WTC11 (cell line): Measurements from ENCODE around the gene XPNPEP1. TPM values are rescaled to one million over a fixed set of nuclear protein-coding genes. Genes with fewer than 3 reads are reported as not detected.

ENCODE experiments used
- ATAC-seq: fragments of 200-7000 bp; cut with Tn5 transposase; 2 replicates; pipeline ENCODE4 v1.10.0; 2021; ENCODE audit warnings: mild to moderate bottlenecking, moderate library complexity
- CTCF ChIA-PET: fragments of 300-600 bp; sonication (Branson Sonifier 250); formaldehyde crosslinking; loops from one replicate; lab custom pipeline; 2021; ENCODE audit warnings: antibody characterized with exemption; lab: Charles Lee
- POLR2A ChIA-PET: fragments of 350-600 bp; sonication (Branson Sonifier 250); formaldehyde crosslinking; loops from one replicate; lab custom pipeline; 2021; ENCODE audit warnings: antibody characterized with exemption; lab: Charles Lee
- DNase-seq: peaks from one replicate; pipeline ENCODE4 v3.0.0; 2021; ENCODE audit warnings: low spot score
- H3K27ac Mint-ChIP-seq: 2 replicates; pipeline ENCODE4 v1.8.0; 2021; ENCODE audit warnings: mixed read lengths
- H3K27me3 Mint-ChIP-seq: 2 replicates; pipeline ENCODE4 v1.8.0; 2021; ENCODE audit warnings: low read depth, mild to moderate bottlenecking, moderate library complexity, mixed read lengths
- H3K36me3 Mint-ChIP-seq: 2 replicates; pipeline ENCODE4 v1.8.0; 2021; ENCODE audit warnings: mixed read lengths
- H3K4me1 Mint-ChIP-seq: 2 replicates; pipeline ENCODE4 v1.8.0; 2022; ENCODE audit warnings: mixed read lengths
- H3K4me3 Mint-ChIP-seq: 2 replicates; pipeline ENCODE4 v1.8.0; 2021; ENCODE audit warnings: mild to moderate bottlenecking, moderate library complexity, mixed read lengths
- H3K9me3 Mint-ChIP-seq: 2 replicates; pipeline ENCODE4 v1.8.0; 2021; ENCODE audit warnings: mixed read lengths
- ATF6 ChIP-seq: sonication (generic); formaldehyde crosslinking; IDR thresholded peaks from 2 replicates; pipeline ENCODE4 v1.8.1; 2023; ENCODE audit warnings: mild to moderate bottlenecking, missing genetic modification reagents
- ELF4 ChIP-seq: sonication (generic); formaldehyde crosslinking; IDR thresholded peaks from 2 replicates; pipeline ENCODE4 v1.8.1; 2022; ENCODE audit warnings: low read depth, mild to moderate bottlenecking, moderate library complexity, missing genetic modification reagents
- FOXJ3 ChIP-seq: sonication (generic); formaldehyde crosslinking; IDR thresholded peaks from 2 replicates; pipeline ENCODE4 v1.9.0; 2021; ENCODE audit warnings: missing genetic modification reagents, mild to moderate bottlenecking, borderline replicate concordance
- GABPB1 ChIP-seq: sonication (generic); formaldehyde crosslinking; IDR thresholded peaks from 2 replicates; pipeline ENCODE4 v1.8.1; 2023; ENCODE audit warnings: mild to moderate bottlenecking, missing genetic modification reagents
- GTF2I ChIP-seq: fragments of 250-450 bp; sonication (Bioruptor Pico); conservative IDR thresholded peaks from 2 replicates; pipeline ENCODE4 v1.4.0; 2021; ENCODE audit warnings: mild to moderate bottlenecking
- HMGXB4 ChIP-seq: sonication (generic); formaldehyde crosslinking; IDR thresholded peaks from 2 replicates; pipeline ENCODE4 v1.8.1; 2023; ENCODE audit warnings: mild to moderate bottlenecking, moderate library complexity, missing genetic modification reagents
- IRF2 ChIP-seq: sonication (generic); formaldehyde crosslinking; IDR thresholded peaks from 2 replicates; pipeline ENCODE4 v1.8.0; 2022; ENCODE audit warnings: low read depth, missing genetic modification reagents, borderline replicate concordance
- JUN ChIP-seq: sonication (generic); formaldehyde crosslinking; IDR thresholded peaks from 2 replicates; pipeline ENCODE4 v1.8.0; 2023; ENCODE audit warnings: mild to moderate bottlenecking, missing genetic modification reagents
- NFE2L1 ChIP-seq: sonication (generic); formaldehyde crosslinking; IDR thresholded peaks from 2 replicates; pipeline ENCODE4 v1.8.1; 2023; ENCODE audit warnings: missing genetic modification reagents
- PRRX2 ChIP-seq: fragments of 250-450 bp; sonication (Bioruptor Pico); IDR thresholded peaks from 2 replicates; pipeline ENCODE4 v1.8.0; 2021; ENCODE audit warnings: mild to moderate bottlenecking
- SP1 ChIP-seq: sonication (generic); formaldehyde crosslinking; conservative IDR thresholded peaks from 2 replicates; pipeline ENCODE4 v1.8.1; 2022; ENCODE audit warnings: missing genetic modification reagents
- TEAD4 ChIP-seq: sonication (generic); formaldehyde crosslinking; IDR thresholded peaks from 2 replicates; pipeline ENCODE4 v1.8.0; 2022; ENCODE audit warnings: mild to moderate bottlenecking, missing genetic modification reagents
- ZNF121 ChIP-seq: sonication (generic); formaldehyde crosslinking; IDR thresholded peaks from 2 replicates; pipeline ENCODE4 v1.8.0; 2023; ENCODE audit warnings: missing genetic modification reagents
- ZNF138 ChIP-seq: sonication (generic); formaldehyde crosslinking; conservative IDR thresholded peaks from 2 replicates; pipeline ENCODE4 v1.8.1; 2022; ENCODE audit warnings: mild to moderate bottlenecking, moderate library complexity, missing genetic modification reagents
- ZNF232 ChIP-seq: sonication (generic); formaldehyde crosslinking; IDR thresholded peaks from 2 replicates; pipeline ENCODE4 v1.8.0; 2022; ENCODE audit warnings: mild to moderate bottlenecking, missing genetic modification reagents
- ZNF263 ChIP-seq: sonication (generic); formaldehyde crosslinking; IDR thresholded peaks from 2 replicates; pipeline ENCODE4 v1.8.1; 2022; ENCODE audit warnings: low read depth, mild to moderate bottlenecking, moderate library complexity, missing genetic modification reagents
- ZNF317 ChIP-seq: sonication (generic); formaldehyde crosslinking; IDR thresholded peaks from 2 replicates; pipeline ENCODE4 v1.8.1; 2023; ENCODE audit warnings: low read depth, mild to moderate bottlenecking, moderate library complexity, missing genetic modification reagents, borderline replicate concordance
- ZNF416 ChIP-seq: fragments of 250-450 bp; sonication (Bioruptor Pico); IDR thresholded peaks from 2 replicates; pipeline ENCODE4 v1.9.0; 2021; ENCODE audit warnings: mild to moderate bottlenecking, inconsistent platforms
- ZNF423 ChIP-seq: fragments of 250-450 bp; sonication (Bioruptor Pico); IDR thresholded peaks from 2 replicates; pipeline ENCODE4 v2.1.2; 2022; ENCODE audit warnings: mild to moderate bottlenecking, moderate library complexity
- total RNA-seq: library from RNA; stranded (reverse); gene quantifications from 3 replicates; pipeline ENCODE4 v1.2.3, GENCODE V29; 2021
- TF ChIP-seq, protein P1 (sequence below): sonication (generic); formaldehyde crosslinking; IDR thresholded peaks from 2 replicates; pipeline ENCODE4 v1.8.0; 2023; ENCODE audit warnings: mild to moderate bottlenecking, missing genetic modification reagents

The XPNPEP1 gene
- total RNA-seq, 1 experiment from 2014 or later = 59.3 TPM

GRCh38 chr10:109821672-109822071, 101.6 kb downstream of the XPNPEP1 start (continued):
- TF ChIP-seq ZNF423 = no peak

DNA sequence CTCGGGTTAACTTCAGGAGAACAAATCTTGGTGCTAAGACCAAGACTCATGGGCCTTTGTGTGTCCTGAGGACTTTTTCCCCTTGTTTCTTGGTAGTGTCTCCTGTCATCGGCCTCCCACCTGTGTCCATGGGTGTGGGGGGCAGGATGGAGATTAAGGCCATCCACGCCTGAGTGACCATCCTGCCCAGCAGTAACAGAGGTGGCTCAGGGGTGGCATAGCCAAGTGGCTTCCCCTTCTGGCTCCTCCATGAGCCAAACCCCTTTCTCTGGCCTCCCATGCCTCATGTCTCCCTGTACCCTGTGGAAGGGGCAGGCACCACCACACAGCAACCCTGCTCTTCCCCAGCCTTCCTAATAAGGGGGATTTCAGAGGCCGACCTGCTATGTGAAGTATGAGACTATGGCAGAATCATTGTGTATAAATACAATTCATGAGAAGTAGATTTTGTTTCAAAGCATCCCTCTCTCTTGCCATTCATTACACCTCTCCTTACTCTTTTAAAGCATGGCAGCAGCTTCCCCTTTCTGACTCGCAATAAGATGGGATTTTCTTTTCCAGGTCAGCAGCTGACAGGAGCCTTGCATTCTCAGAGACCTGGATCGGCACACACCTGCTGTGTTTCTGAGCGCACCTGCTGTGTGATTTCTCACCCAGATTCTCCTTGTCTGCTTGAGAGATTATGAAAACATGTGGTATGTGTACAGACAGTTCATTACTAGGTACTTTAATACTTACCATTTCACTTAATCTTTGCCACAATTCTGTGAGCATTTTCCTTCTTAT, 102.5 kb downstream of the XPNPEP1 start:
- Mint-ChIP-seq H3K9me3 (peaks cover 17% of the 10 kb centered on the region), H3K27me3 (no peaks in the 10 kb centered on the region), H3K4me3 (no peak overlapping the region), H3K27ac (no peak overlapping the region), H3K4me1 (peaks cover 4% of the 10 kb centered on the region), H3K36me3 (peaks cover 5% of the 10 kb centered on the region)
- DNase-seq = no peak
- TF ChIP-seq ZNF416 = no peak
- TF ChIP-seq GTF2I (CRISPR knock-in tag) = no peak
- TF ChIP-seq JUN (CRISPR knock-in tag) = no peak
- no peak for TF ChIP-seq TEAD4 (CRISPR knock-in tag)
- TF ChIP-seq, protein P1, sequence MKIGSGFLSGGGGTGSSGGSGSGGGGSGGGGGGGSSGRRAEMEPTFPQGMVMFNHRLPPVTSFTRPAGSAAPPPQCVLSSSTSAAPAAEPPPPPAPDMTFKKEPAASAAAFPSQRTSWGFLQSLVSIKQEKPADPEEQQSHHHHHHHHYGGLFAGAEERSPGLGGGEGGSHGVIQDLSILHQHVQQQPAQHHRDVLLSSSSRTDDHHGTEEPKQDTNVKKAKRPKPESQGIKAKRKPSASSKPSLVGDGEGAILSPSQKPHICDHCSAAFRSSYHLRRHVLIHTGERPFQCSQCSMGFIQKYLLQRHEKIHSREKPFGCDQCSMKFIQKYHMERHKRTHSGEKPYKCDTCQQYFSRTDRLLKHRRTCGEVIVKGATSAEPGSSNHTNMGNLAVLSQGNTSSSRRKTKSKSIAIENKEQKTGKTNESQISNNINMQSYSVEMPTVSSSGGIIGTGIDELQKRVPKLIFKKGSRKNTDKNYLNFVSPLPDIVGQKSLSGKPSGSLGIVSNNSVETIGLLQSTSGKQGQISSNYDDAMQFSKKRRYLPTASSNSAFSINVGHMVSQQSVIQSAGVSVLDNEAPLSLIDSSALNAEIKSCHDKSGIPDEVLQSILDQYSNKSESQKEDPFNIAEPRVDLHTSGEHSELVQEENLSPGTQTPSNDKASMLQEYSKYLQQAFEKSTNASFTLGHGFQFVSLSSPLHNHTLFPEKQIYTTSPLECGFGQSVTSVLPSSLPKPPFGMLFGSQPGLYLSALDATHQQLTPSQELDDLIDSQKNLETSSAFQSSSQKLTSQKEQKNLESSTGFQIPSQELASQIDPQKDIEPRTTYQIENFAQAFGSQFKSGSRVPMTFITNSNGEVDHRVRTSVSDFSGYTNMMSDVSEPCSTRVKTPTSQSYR (CRISPR knock-in tag) = no peak
- TF ChIP-seq HMGXB4 (CRISPR knock-in tag) = no peak
- TF ChIP-seq ZNF317 (CRISPR knock-in tag) = no peak
- no peak for TF ChIP-seq ATF6 (CRISPR knock-in tag)
- TF ChIP-seq SP1 (CRISPR knock-in tag) = no peak
- no peak for TF ChIP-seq PRRX2 (CRISPR knock-in tag)
- no peak for TF ChIP-seq ZNF138 (CRISPR knock-in tag)
- no peak for TF ChIP-seq ZNF121
- no peak for TF ChIP-seq ELF4 (CRISPR knock-in tag)
- no peak for TF ChIP-seq NFE2L1 (CRISPR knock-in tag)
- no peak for TF ChIP-seq ZNF232 (CRISPR knock-in tag)
- no peak for TF ChIP-seq FOXJ3 (CRISPR knock-in tag)
- TF ChIP-seq IRF2 (CRISPR knock-in tag) = no peak
- TF ChIP-seq GABPB1 (CRISPR knock-in tag) = no peak
- no peak for TF ChIP-seq ZNF263 (CRISPR knock-in tag)
- ChIA-PET POLR2A (no interaction called here), CTCF (interaction anchor here (1.1 kb wide), 1 partner anchor 47 kb away, joined by 4 read pairs; no protein-coding TSS in a partner anchor)
- no peak for ATAC-seq
